ENCODE data around the gene CD200R1.

The CD200R1 gene

DNA sequence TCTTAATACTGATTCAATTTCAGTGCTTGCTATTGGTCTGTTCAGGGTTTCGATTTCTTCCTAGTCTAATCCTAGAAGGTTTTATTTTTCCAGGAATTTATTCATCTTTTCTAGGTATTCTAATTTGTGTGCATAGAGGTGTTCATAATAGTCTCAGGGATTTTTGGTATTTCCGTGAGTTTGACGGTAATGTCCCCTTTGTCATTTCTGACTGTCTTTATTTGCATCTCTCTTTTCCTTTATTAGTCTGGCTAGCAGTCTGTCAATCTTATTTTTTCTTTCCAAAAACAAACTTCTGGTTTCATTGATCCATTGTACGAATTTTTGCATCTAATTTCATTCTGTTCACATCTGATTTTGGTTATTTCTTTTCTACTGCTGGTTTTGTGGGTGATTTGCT, 93.0 kb downstream of the CD200R1 start:
- Histone ChIP-seq H3K4me2 (ENCODE audit: low read length) (no peak overlapping the region), H3F3A (ENCODE audit: control insufficient read depth, insufficient read depth) (no peaks in the 10 kb centered on the region), H4K20me1 (ENCODE audit: control insufficient read depth, insufficient read depth, low read depth, low read length) (no peaks in the 10 kb centered on the region), H3K9me3 (ENCODE audit: control insufficient read depth, insufficient read depth, low read length) (peaks cover 4% of the 10 kb centered on the region; the same call in 1 of the 2 replicates), H3K9me2 (replicated peaks; ENCODE audit: control insufficient read depth, low read length) (no peaks in the 10 kb centered on the region), H3K36me3 (ENCODE audit: control insufficient read depth, low read length) (no peaks in the 10 kb centered on the region), H3K27ac (ENCODE audit: low read depth, low read length) (no peak overlapping the region), H3K79me2 (ENCODE audit: control insufficient read depth, low read length) (no peaks in the 10 kb centered on the region), H3K4me3 (ENCODE audit: low read length) (no peak overlapping the region), H3K4me1 (ENCODE audit: control insufficient read depth, low read length) (no peaks in the 10 kb centered on the region), H3K27me3 (ENCODE audit: control insufficient read depth, low read length) (no peaks in the 10 kb centered on the region)
- no peak for TF ChIP-seq EZH2phosphoT487 (IDR thresholded peaks at IDR 0.05; ENCODE audit: borderline replicate concordance, low read length)
- TF ChIP-seq, protein P1, sequence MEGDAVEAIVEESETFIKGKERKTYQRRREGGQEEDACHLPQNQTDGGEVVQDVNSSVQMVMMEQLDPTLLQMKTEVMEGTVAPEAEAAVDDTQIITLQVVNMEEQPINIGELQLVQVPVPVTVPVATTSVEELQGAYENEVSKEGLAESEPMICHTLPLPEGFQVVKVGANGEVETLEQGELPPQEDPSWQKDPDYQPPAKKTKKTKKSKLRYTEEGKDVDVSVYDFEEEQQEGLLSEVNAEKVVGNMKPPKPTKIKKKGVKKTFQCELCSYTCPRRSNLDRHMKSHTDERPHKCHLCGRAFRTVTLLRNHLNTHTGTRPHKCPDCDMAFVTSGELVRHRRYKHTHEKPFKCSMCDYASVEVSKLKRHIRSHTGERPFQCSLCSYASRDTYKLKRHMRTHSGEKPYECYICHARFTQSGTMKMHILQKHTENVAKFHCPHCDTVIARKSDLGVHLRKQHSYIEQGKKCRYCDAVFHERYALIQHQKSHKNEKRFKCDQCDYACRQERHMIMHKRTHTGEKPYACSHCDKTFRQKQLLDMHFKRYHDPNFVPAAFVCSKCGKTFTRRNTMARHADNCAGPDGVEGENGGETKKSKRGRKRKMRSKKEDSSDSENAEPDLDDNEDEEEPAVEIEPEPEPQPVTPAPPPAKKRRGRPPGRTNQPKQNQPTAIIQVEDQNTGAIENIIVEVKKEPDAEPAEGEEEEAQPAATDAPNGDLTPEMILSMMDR (IDR thresholded peaks at IDR 0.05; ENCODE audit: low read depth, low read length, poor library complexity, severe bottlenecking), result no peak

- Histone ChIP-seq H4K20me1 (ENCODE audit: control insufficient read depth, insufficient read depth, low read depth, low read length) (no peaks in the 10 kb centered on the region), H3F3A (ENCODE audit: control insufficient read depth, insufficient read depth) (no peaks in the 10 kb centered on the region), H3K27me3 (ENCODE audit: control insufficient read depth, low read length) (no peaks in the 10 kb centered on the region), H3K79me2 (ENCODE audit: control insufficient read depth, low read length) (no peaks in the 10 kb centered on the region), H3K4me1 (ENCODE audit: control insufficient read depth, low read length) (peaks cover 20% of the 10 kb centered on the region), H3K27ac (ENCODE audit: low read depth, low read length) (no peak overlapping the region), H3K9me3 (ENCODE audit: control insufficient read depth, insufficient read depth, low read length) (peaks cover 4% of the 10 kb centered on the region; the same call in 1 of the 2 replicates), H3K4me3 (ENCODE audit: low read length) (no peak overlapping the region), H3K36me3 (ENCODE audit: control insufficient read depth, low read length) (no peaks in the 10 kb centered on the region), H3K4me2 (ENCODE audit: low read length) (no peak overlapping the region), H3K9me2 (replicated peaks; ENCODE audit: control insufficient read depth, low read length) (no peaks in the 10 kb centered on the region)
- TF ChIP-seq, protein P1 (IDR thresholded peaks at IDR 0.05; ENCODE audit: low read depth, low read length, poor library complexity, severe bottlenecking), result no peak
- TF ChIP-seq EZH2phosphoT487 (IDR thresholded peaks at IDR 0.05; ENCODE audit: borderline replicate concordance, low read length), result no peak
Measured at GRCh38 chr3:112875561-112875960, 99.3 kb downstream of the CD200R1 start.

DNA sequence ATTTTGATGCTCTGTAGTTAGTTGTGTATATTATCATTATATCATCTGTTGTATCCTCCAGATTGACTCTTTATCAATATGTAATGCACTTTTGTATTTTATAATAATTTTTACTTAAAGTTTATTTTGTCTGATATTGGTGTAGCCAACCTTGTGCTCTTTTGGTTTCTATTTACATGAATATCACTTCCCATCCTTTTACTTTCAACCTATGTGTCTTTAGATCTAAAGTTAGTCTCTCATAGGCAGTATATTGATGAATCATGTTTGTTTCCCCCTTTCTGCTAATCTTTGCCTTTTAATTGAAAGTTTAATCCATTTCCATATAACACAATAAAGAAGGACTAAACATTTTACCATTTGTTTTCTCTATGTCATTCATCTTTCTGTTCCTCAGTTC, 100.2 kb downstream of the CD200R1 start:
- no peak for TF ChIP-seq EZH2phosphoT487 (IDR thresholded peaks at IDR 0.05; ENCODE audit: borderline replicate concordance, low read length)
- TF ChIP-seq, protein P1 (IDR thresholded peaks at IDR 0.05; ENCODE audit: low read depth, low read length, poor library complexity, severe bottlenecking), result no peak
- no peaks in the 10 kb centered on the region for H3K79me2 ChIP-seq (ENCODE audit: control insufficient read depth, low read length)
- H3F3A ChIP-seq (ENCODE audit: control insufficient read depth, insufficient read depth), result no peaks in the 10 kb centered on the region
- no peak overlapping the region for H3K4me3 ChIP-seq (ENCODE audit: low read length)
- H3K9me3 ChIP-seq (ENCODE audit: control insufficient read depth, insufficient read depth, low read length), result peaks cover 4% of the 10 kb centered on the region; the same call in 1 of the 2 replicates
- H4K20me1 ChIP-seq (ENCODE audit: control insufficient read depth, insufficient read depth, low read depth, low read length), result no peaks in the 10 kb centered on the region
- H3K27me3 ChIP-seq (ENCODE audit: control insufficient read depth, low read length), result no peaks in the 10 kb centered on the region
- H3K4me2 ChIP-seq (ENCODE audit: low read length), result peak overlapping the region; percentile 62
- H3K9me2 ChIP-seq (replicated peaks; ENCODE audit: control insufficient read depth, low read length), result no peaks in the 10 kb centered on the region
- H3K27ac ChIP-seq (ENCODE audit: low read depth, low read length), result no peak overlapping the region
- H3K4me1 ChIP-seq (ENCODE audit: control insufficient read depth, low read length), result peaks cover 20% of the 10 kb centered on the region
- H3K36me3 ChIP-seq (ENCODE audit: control insufficient read depth, low read length), result no peaks in the 10 kb centered on the region

All from DOHH2 (cell line).